Endothelial cell of umbilical vein (primary cell): ENCODE measurements around the gene PRR14.

ENCODE experiments used
- CTCF ChIP-seq, 2 donors: IDR thresholded peaks; 1 replicate in 1 of 2; 2 replicates in 1 of 2; pipeline ENCODE4 v1.5.1; 2011; ENCODE audit warnings: low read length in 2 of 2, mild to moderate bottlenecking in 2 of 2, moderate library complexity in 2 of 2, control low read depth in 1 of 2, inconsistent platforms in 1 of 2, low read depth in 1 of 2; ENCODE audit not compliant: insufficient read depth in 1 of 2; ENCODE audit errors: extremely low read depth in 1 of 2
- JUN ChIP-seq: IDR thresholded peaks from 2 replicates; pipeline ENCODE4 v1.6.1; 2011; ENCODE audit warnings: borderline replicate concordance, low read depth; ENCODE audit not compliant: insufficient read length, insufficient read depth
- MYC ChIP-seq: IDR thresholded peaks from one replicate; pipeline ENCODE4 v1.6.1; 2011; ENCODE audit warnings: mild to moderate bottlenecking, low read depth, low read length
- POLR2AphosphoS5 ChIP-seq: IDR thresholded peaks from 2 replicates; pipeline ENCODE4 v1.6.1; 2012; ENCODE audit warnings: low read depth, mild to moderate bottlenecking, control low read depth, low read length, moderate library complexity; ENCODE audit not compliant: insufficient read depth

GRCh38 chr16:30609002-30609925, 41.5 kb upstream of the PRR14 start:
- no peak for TF ChIP-seq MYC
- TF ChIP-seq JUN = no peak
- no peak for TF ChIP-seq POLR2AphosphoS5
- TF ChIP-seq CTCF (IDR thresholded peaks at IDR 0.05; ENCODE audit: extremely low read depth in 1 of 2, insufficient read depth in 1 of 2, low read depth in 1 of 2, low read length in 2 of 2) = no peak
